ENCODE data around the gene CUL9. TPM values are rescaled to one million over a fixed set of nuclear protein-coding genes. Genes with fewer than 3 reads are reported as not detected.

Gene CUL9
- total RNA-seq, 4 donors from 2014 or later = 21.5 to 46.6 (median 33.6) TPM

DNA sequence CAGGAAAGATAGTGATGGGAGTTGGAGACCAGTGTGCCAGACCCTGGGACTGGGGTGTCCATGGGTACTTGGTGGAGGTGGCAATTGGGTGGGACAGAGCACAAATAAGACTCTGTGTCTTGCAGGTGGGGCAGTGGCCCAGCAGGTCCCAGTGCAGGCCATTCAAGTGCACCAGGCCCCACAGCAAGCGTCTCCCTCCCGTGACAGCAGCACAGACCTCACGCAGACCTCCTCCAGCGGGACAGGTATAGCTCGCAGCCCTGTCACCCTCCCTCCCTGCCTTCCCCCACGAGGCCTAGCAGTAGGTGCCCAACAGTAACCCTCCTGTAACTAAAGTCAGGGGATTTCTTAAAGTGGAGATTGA is 5.6 kb upstream of the CUL9 start:
- no peak for DNase-seq (ENCODE audit: extremely low spot score)
- WGBS = 90% methylated on average over 5 of the region's 6 CpGs
- intact Hi-C loops (cut with DNase I) = loop anchor here (10.0 kb wide), 1 partner anchor 338 kb away; the partner anchor contains the start of genes LRRC73, POLR1C and YIPF3
- peaks cover 44 to 61% (median 54%) of the 10 kb centered on the region in 4 donors for H3K36me3 ChIP-seq
- TF ChIP-seq POLR2A (IDR thresholded peaks at IDR 0.05; ENCODE audit: low read depth) = no peak
- TF ChIP-seq EP300 (IDR thresholded peaks at IDR 0.05) = no peak
- TF ChIP-seq POLR2AphosphoS5 (IDR thresholded peaks at IDR 0.05) = no peak
- TF ChIP-seq, protein P1, sequence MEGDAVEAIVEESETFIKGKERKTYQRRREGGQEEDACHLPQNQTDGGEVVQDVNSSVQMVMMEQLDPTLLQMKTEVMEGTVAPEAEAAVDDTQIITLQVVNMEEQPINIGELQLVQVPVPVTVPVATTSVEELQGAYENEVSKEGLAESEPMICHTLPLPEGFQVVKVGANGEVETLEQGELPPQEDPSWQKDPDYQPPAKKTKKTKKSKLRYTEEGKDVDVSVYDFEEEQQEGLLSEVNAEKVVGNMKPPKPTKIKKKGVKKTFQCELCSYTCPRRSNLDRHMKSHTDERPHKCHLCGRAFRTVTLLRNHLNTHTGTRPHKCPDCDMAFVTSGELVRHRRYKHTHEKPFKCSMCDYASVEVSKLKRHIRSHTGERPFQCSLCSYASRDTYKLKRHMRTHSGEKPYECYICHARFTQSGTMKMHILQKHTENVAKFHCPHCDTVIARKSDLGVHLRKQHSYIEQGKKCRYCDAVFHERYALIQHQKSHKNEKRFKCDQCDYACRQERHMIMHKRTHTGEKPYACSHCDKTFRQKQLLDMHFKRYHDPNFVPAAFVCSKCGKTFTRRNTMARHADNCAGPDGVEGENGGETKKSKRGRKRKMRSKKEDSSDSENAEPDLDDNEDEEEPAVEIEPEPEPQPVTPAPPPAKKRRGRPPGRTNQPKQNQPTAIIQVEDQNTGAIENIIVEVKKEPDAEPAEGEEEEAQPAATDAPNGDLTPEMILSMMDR (IDR thresholded peaks at IDR 0.05) = no peak
- peak overlapping the region; percentile 98 to 100 (median 99) for H3K27ac ChIP-seq (replicated peaks in 1 of 4)
- H3K4me1 ChIP-seq = peaks cover 33 to 63% (median 51%) of the 10 kb centered on the region in 4 donors
- no peak overlapping the region for H3K4me3 ChIP-seq
- H3K9me3 ChIP-seq = no peaks in the 10 kb centered on the region
- no peaks in the 10 kb centered on the region for H3K27me3 ChIP-seq

- Histone ChIP-seq H3K4me3 (no peak overlapping the region), H3K27me3 (no peaks in the 10 kb centered on the region), H3K36me3 (peaks cover 44 to 61% (median 54%) of the 10 kb centered on the region in 4 donors), H3K4me1 (peaks cover 37 to 68% (median 55%) of the 10 kb centered on the region in 4 donors), H3K27ac (replicated peaks in 1 of 4) (peak overlapping the region in 2 of 4 donors; percentile 99), H3K9me3 (no peaks in the 10 kb centered on the region)
- no peak for DNase-seq (ENCODE audit: extremely low spot score)
- intact Hi-C loops (cut with DNase I) = loop anchor here (10.0 kb wide), 1 partner anchor 337 kb away; the partner anchor contains the start of genes LRRC73, POLR1C and YIPF3
- TF ChIP-seq, protein P1 (IDR thresholded peaks at IDR 0.05) = no peak
- no peak for TF ChIP-seq EP300 (IDR thresholded peaks at IDR 0.05)
- no peak for TF ChIP-seq POLR2AphosphoS5 (IDR thresholded peaks at IDR 0.05)
- no peak for TF ChIP-seq POLR2A (IDR thresholded peaks at IDR 0.05; ENCODE audit: low read depth)
- 73% methylated on average over 9 of the region's 12 CpGs for WGBS
These were observed 3.8 kb upstream of the CUL9 start for GRCh38 chr6:43178150-43178549.

GRCh38 chr6:43178951-43179830 is 2.8 kb upstream of the CUL9 start:
- 81% methylated on average over 20 of the region's 20 CpGs for WGBS
- TF ChIP-seq POLR2AphosphoS5 (IDR thresholded peaks at IDR 0.05) (no peak), POLR2A (IDR thresholded peaks at IDR 0.05; ENCODE audit: low read depth) (no peak), EP300 (IDR thresholded peaks at IDR 0.05) (no peak)
- TF ChIP-seq, protein P1 (IDR thresholded peaks at IDR 0.05) = no peak
- Histone ChIP-seq H3K9me3 (no peaks in the 10 kb centered on the region), H3K4me3 (no peak overlapping the region), H3K4me1 (peaks cover 34 to 68% (median 52%) of the 10 kb centered on the region in 4 donors), H3K27ac (replicated peaks in 1 of 4) (peak overlapping the region; percentile 20 to 85 (median 44)), H3K36me3 (peaks cover 44 to 65% (median 54%) of the 10 kb centered on the region in 4 donors), H3K27me3 (no peaks in the 10 kb centered on the region)
- intact Hi-C loops (cut with DNase I) = loop anchor here (10.0 kb wide), 1 partner anchor 336 kb away; the partner anchor contains the start of genes LRRC73, POLR1C and YIPF3
- DNase-seq (ENCODE audit: extremely low spot score) = no peak

- intact Hi-C loops (cut with DNase I) = no loop called here
These were observed 1.9 kb upstream of the CUL9 start for GRCh38 chr6:43180058-43180457.

GRCh38 chr6:43180985-43181384 is 1.0 kb upstream of the CUL9 start:
- no peak for DNase-seq (ENCODE audit: extremely low spot score)
- Histone ChIP-seq H3K4me1 (peaks cover 21 to 67% (median 40%) of the 10 kb centered on the region in 4 donors), H3K9me3 (no peaks in the 10 kb centered on the region), H3K36me3 (peaks cover 44 to 71% (median 62%) of the 10 kb centered on the region in 4 donors), H3K27me3 (no peaks in the 10 kb centered on the region), H3K27ac (replicated peaks in 1 of 4) (peak overlapping the region; percentile 79 to 85 (median 81)), H3K4me3 (no peak overlapping the region)
- 77% methylated on average over 5 of the region's 5 CpGs for WGBS
- TF ChIP-seq POLR2AphosphoS5 (IDR thresholded peaks at IDR 0.05) = no peak
- no peak for TF ChIP-seq EP300 (IDR thresholded peaks at IDR 0.05)
- TF ChIP-seq, protein P1 (IDR thresholded peaks at IDR 0.05) = no peak
- TF ChIP-seq POLR2A (IDR thresholded peaks at IDR 0.05; ENCODE audit: low read depth) = no peak
- intact Hi-C loops (cut with DNase I) = no loop called here

More at GRCh38 chr6:43180058-43180457, 1.9 kb upstream of the CUL9 start:
- 79% methylated on average over 7 of the region's 7 CpGs for WGBS
- no peak for TF ChIP-seq POLR2A (IDR thresholded peaks at IDR 0.05; ENCODE audit: low read depth)
- no peak for TF ChIP-seq EP300 (IDR thresholded peaks at IDR 0.05)
- Histone ChIP-seq H3K36me3 (peaks cover 44 to 71% (median 62%) of the 10 kb centered on the region in 4 donors), H3K9me3 (no peaks in the 10 kb centered on the region), H3K27me3 (no peaks in the 10 kb centered on the region), H3K4me3 (no peak overlapping the region), H3K4me1 (peaks cover 30 to 71% (median 49%) of the 10 kb centered on the region in 4 donors), H3K27ac (replicated peaks in 1 of 4) (peak overlapping the region; percentile 20 to 85 (median 44))
- DNase-seq (ENCODE audit: extremely low spot score) = no peak
